Measurements from ENCODE around the gene ANKRD42. TPM values are rescaled to one million over a fixed set of nuclear protein-coding genes. Genes with fewer than 3 reads are reported as not detected.

Gene ANKRD42
- total and polyA plus RNA-seq, 2 experiments from 2014 or later = 5.3 to 5.7 TPM

- TF ChIP-seq NANOG (IDR thresholded peaks at IDR 0.05; ENCODE audit: borderline replicate concordance) (no peak), ZNF462 (CRISPR knock-in tag; IDR thresholded peaks at IDR 0.05) (no peak), EZH2 (IDR thresholded peaks at IDR 0.05; ENCODE audit: low read depth, unreplicated experiment) (no peak), ZNF114 (CRISPR knock-in tag; IDR thresholded peaks at IDR 0.05) (no peak)
Measured at GRCh38 chr11:83161610-83162199, 31.8 kb upstream of the ANKRD42 start (continued).

GRCh38 chr11:83162377-83162776, 31.1 kb upstream of the ANKRD42 start:
- H2AFZ ChIP-seq = no peak overlapping the region
- Mint-ChIP-seq H3K4me3 (no peak overlapping the region), H3K27ac (no peak overlapping the region), H3K27me3 (ENCODE audit: insufficient read depth, low read depth, poor library complexity) (peaks cover 5% of the 10 kb centered on the region), H3K4me1 (peaks cover 23% of the 10 kb centered on the region; the same call in 2 of the 3 replicates), H3K36me3 (ENCODE audit: low read depth) (peaks cover 77% of the 10 kb centered on the region), H3K9me3 (no peaks in the 10 kb centered on the region)
- no peak overlapping the region for H3K4me3 ChIP-seq
- H3K9me2 ChIP-seq (ENCODE audit: insufficient read depth) = no peaks in the 10 kb centered on the region
- no peak overlapping the region for H3K4me2 ChIP-seq
- H4K20me1 ChIP-seq (replicated peaks; ENCODE audit: insufficient read depth) = peaks cover 24% of the 10 kb centered on the region
- no peaks in the 10 kb centered on the region for H3K27me3 ChIP-seq (ENCODE audit: insufficient read depth)
- TF ChIP-seq JUNB (IDR thresholded peaks at IDR 0.05; ENCODE audit: unreplicated experiment) (no peak), ETS1 (IDR thresholded peaks at IDR 0.05) (no peak), EZH2 (IDR thresholded peaks at IDR 0.05; ENCODE audit: low read depth, unreplicated experiment) (no peak), CREB1 (CRISPR knock-in tag; IDR thresholded peaks at IDR 0.05; ENCODE audit: low read depth) (no peak), REST (IDR thresholded peaks at IDR 0.05; ENCODE audit: unreplicated experiment) (no peak), CTCF (conservative IDR thresholded peaks at IDR 0.05; ENCODE audit: low read depth in 2 of 2) (no peak), EZH2phosphoT487 (IDR thresholded peaks at IDR 0.05; ENCODE audit: unreplicated experiment) (no peak), ZNF114 (CRISPR knock-in tag; IDR thresholded peaks at IDR 0.05) (no peak), POLR2AphosphoS5 (IDR thresholded peaks at IDR 0.05; ENCODE audit: low read depth) (no peak), NANOG (IDR thresholded peaks at IDR 0.05; ENCODE audit: borderline replicate concordance) (no peak), STAT1 (IDR thresholded peaks at IDR 0.05; ENCODE audit: unreplicated experiment) (no peak), ZNF331 (CRISPR knock-in tag; IDR thresholded peaks at IDR 0.05; ENCODE audit: low read depth) (no peak)
- H3F3A ChIP-seq (replicated peaks; ENCODE audit: low read depth) = no peaks in the 10 kb centered on the region
- H3K79me2 ChIP-seq (replicated peaks; ENCODE audit: insufficient read depth) = peaks cover 100% of the 10 kb centered on the region
- peaks cover 29% of the 10 kb centered on the region; the same call in 1 of the 2 replicates for H3K36me3 ChIP-seq (ENCODE audit: insufficient read depth)
- DNase-seq (ENCODE audit: low spot score) (no peak), ATAC-seq (no peak)
- no peak overlapping the region for H3K27ac ChIP-seq (ENCODE audit: low read depth)
- peaks cover 8% of the 10 kb centered on the region for H3K4me1 ChIP-seq (ENCODE audit: insufficient read depth)

All from GM23338 (cell line).